ENCODE results near the gene ROR2.

ROR2 gene

DNA sequence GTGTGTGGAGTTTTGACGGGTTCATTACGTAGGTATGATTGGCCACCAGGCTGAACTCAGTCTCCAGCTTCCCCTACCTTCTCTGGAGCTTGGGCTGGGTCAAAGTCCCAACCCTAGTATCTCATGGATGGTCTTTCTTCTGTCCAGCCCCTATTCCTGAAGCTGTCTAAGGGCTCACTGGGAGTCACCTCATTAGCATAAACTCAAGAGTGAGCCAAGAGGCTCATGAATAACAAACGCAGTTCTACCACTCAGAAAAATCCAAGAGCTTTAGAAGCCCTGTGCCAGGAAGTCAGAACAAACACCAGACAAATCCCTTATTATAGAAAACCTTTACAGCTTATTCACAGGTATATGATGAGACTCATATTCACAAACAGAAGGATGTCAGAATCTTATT, 346.1 kb downstream of the ROR2 start:
- Histone ChIP-seq H3K4me3 (no peak overlapping the region), H3K27ac (no peak overlapping the region)
- TF ChIP-seq, protein P1, sequence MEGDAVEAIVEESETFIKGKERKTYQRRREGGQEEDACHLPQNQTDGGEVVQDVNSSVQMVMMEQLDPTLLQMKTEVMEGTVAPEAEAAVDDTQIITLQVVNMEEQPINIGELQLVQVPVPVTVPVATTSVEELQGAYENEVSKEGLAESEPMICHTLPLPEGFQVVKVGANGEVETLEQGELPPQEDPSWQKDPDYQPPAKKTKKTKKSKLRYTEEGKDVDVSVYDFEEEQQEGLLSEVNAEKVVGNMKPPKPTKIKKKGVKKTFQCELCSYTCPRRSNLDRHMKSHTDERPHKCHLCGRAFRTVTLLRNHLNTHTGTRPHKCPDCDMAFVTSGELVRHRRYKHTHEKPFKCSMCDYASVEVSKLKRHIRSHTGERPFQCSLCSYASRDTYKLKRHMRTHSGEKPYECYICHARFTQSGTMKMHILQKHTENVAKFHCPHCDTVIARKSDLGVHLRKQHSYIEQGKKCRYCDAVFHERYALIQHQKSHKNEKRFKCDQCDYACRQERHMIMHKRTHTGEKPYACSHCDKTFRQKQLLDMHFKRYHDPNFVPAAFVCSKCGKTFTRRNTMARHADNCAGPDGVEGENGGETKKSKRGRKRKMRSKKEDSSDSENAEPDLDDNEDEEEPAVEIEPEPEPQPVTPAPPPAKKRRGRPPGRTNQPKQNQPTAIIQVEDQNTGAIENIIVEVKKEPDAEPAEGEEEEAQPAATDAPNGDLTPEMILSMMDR (IDR thresholded peaks at IDR 0.05), result no peak
- DNase-seq (ENCODE audit: low spot score), result no peak

DNA sequence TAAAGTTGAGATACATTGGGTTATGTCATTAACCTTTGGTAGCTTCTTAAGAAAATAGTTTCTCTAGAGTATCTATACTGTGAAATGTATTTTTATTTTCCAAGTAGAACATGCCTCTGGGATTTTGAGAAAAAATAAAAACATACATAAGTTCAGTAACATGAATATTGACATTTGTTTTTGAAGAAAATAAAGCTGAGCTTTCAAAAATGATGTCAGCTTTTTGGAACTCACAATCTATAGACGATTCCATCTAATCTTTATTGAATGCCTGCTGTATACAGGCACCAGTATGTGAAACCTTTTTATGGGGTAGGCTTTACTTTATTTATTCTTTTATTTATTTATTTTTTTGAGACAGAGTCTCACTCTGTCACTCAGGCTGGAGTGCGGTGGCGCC, 350.5 kb downstream of the ROR2 start:
- no peak overlapping the region for H3K27ac ChIP-seq
- TF ChIP-seq, protein P1 (IDR thresholded peaks at IDR 0.05), result no peak

DNA sequence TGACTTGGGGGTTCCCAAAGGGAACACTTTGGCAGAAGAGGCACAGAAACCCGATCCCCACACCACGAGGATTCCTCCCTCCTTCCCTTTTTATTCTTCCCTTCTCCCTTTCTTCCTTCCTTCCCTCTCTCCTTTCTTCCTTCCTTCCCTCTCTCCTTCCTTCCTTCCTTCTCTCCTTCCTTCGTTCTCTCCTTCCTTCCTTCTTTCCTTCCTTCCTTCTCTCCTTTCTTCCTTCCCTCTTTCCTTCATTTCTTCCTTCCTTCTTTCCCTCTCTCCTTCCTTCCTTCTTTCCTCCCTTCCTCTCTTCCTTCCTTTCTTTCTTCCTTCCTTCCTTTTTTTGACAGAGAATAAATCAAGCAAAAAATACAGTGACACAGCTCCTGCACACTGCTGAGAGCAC, 358.4 kb downstream of the ROR2 start:
- no peak for DNase-seq (ENCODE audit: low spot score)
- TF ChIP-seq, protein P1 (IDR thresholded peaks at IDR 0.05), result no peak
- H3K27ac ChIP-seq, result no peak overlapping the region
- no peak overlapping the region for H3K4me3 ChIP-seq

More for the DNA sequence above, 350.5 kb downstream of the ROR2 start:
- no peak overlapping the region for H3K4me3 ChIP-seq
- DNase-seq (ENCODE audit: low spot score), result no peak

DNA sequence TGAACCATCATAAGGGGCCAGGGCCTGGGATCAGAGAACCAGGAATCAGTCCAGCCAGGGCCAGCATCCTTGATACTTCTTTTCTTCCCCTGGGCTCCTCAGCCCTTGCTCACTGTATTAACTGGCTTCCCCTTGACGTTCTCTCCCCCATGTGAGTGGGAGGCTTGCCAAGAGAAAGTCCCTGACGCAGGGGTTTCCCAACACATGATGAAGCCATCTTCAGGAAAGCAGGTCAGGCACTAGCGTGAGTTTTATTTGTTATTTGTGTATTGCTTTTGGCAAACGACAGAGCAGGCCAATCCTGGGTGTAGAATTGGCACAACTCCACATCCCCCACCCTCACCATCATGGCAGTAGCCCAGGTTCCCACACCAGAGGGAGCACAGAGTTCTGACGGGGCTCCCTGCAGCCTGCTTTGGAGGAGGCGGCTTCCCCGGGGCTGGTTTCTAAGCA, 360.9 kb downstream of the ROR2 start:
- Histone ChIP-seq H3K27ac (no peak overlapping the region), H3K4me3 (no peak overlapping the region)
- TF ChIP-seq, protein P1 (IDR thresholded peaks at IDR 0.05), result no peak
- no peak for DNase-seq (ENCODE audit: low spot score)

DNA sequence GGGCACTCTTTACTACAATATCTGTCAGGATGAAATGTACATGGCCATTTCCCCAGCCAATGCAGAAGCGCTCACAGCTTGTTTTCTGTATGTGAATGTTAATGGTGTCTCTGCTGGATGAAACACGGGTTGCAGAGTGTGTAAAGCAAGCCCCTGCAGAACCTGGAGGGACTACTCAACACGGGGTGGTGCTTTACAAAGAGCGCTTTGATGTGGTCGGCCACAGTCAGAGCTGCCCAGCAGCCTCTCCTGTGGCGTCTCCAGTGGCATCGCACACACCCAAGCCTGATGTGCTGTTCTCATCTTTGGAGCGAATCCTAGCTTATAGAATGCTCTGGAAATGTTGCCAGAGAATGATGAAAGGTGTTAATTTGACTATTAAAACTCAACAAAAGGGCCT, 363.7 kb downstream of the ROR2 start:
- Histone ChIP-seq H3K27ac (no peak overlapping the region), H3K4me3 (no peak overlapping the region)
- TF ChIP-seq, protein P1 (IDR thresholded peaks at IDR 0.05), result no peak
- no peak for DNase-seq (ENCODE audit: low spot score)

DNA sequence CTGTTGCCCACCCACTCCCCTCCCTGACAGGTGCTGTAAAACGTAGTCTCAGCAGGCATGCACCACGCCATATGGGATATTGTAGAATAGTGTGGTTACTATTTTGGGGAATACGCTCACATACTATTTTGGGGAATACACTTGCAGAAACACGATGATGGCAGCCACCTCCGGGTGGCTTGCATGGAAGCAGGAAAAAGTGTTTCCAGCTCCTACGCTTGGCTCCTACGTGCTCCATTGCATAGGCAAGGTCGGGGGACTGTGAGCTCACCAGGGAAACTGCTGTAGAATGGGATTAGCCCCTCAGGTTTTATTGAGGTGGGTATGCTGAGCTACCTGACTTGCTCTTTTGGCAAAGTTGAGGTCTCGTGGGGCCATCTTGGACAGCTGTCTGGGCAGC, 366.1 kb downstream of the ROR2 start:
- TF ChIP-seq, protein P1 (IDR thresholded peaks at IDR 0.05), result no peak
- H3K4me3 ChIP-seq, result no peak overlapping the region
- no peak for DNase-seq (ENCODE audit: low spot score)
- no peak overlapping the region for H3K27ac ChIP-seq

DNA sequence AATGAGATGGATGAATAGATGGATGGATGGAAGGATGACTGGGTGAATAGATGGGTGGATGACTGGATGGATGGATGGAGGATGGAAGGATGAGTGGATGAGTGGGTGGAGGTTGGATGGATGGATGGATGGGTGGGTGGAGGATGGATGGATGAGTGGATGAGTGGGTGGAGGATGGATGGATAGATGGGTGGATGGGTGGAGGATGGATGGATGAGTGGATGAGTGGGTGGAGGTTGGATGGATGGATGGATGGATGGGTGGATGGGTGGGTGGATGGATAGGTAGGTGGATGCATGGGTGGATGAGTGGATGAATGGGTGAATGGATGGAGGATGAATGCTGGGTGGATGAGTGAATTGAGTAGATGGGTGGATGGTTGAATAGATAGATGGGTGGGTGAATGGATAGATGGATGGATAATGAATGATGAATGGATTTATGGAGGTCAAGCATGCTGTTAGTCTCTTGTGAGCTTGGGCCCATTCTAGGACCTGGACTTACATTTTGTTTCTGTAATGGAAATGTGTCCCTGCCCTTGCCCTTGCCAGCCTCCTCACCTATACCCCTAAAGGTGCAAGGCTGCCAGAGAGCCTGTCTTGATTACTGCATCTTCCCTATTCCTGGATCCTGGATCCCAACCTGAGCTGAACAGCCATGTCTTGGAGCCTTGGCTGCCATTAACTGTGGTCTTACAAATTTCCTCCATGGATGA, 366.7 kb downstream of the ROR2 start:
- Histone ChIP-seq H3K4me3 (no peak overlapping the region), H3K27ac (no peak overlapping the region)
- no peak for DNase-seq (ENCODE audit: low spot score)
- TF ChIP-seq, protein P1 (IDR thresholded peaks at IDR 0.05), result no peak

Measured in coronary artery (tissue), 2 donors.